GM23338 (cell line): ENCODE results near the gene PTPA. TPM values are rescaled to one million over a fixed set of nuclear protein-coding genes. Genes with fewer than 3 reads are reported as not detected.

Experiments used
- ATAC-seq: fragments of 200-7000 bp; cut with Tn5 transposase; 3 replicates; pipeline ENCODE4 v1.9.1; 2020
- DNase-seq: peaks from one replicate; pipeline ENCODE4 v3.0.0-alpha.2; 2015; ENCODE audit warnings: low spot score
- H2AFZ ChIP-seq: fragments of 200-600 bp; sonication (generic); 2 replicates; pipeline ENCODE4 v1.8.0; 2016; ENCODE audit warnings: antibody characterized with exemption, mild to moderate bottlenecking, moderate library complexity
- H3F3A ChIP-seq: fragments of 200-600 bp; sonication (generic); replicated peaks from 2 replicates; pipeline ENCODE4 v1.8.0; 2017; ENCODE audit warnings: antibody characterized with exemption, mixed run types, low read depth
- H3K27ac ChIP-seq: fragments of 200-600 bp; sonication (generic); 2 replicates; pipeline ENCODE4 v1.6.1; 2016; ENCODE audit warnings: low read depth
- H3K27me3 ChIP-seq: fragments of 200-600 bp; sonication (generic); 2 replicates; pipeline ENCODE4 v1.8.0; 2016; ENCODE audit warnings: mild to moderate bottlenecking, mixed run types, moderate library complexity; ENCODE audit not compliant: insufficient read depth
- H3K36me3 ChIP-seq: fragments of 200-600 bp; sonication (generic); 2 replicates; pipeline ENCODE4 v1.8.0; 2016; ENCODE audit warnings: mild to moderate bottlenecking; ENCODE audit not compliant: insufficient read depth
- H3K4me1 ChIP-seq: fragments of 200-600 bp; sonication (generic); 2 replicates; pipeline ENCODE4 v1.8.0; 2016; ENCODE audit warnings: mild to moderate bottlenecking, moderate library complexity; ENCODE audit not compliant: insufficient read depth
- H3K4me2 ChIP-seq: fragments of 200-600 bp; sonication (generic); 2 replicates; pipeline ENCODE4 v1.7.1; 2017; ENCODE audit warnings: mixed run types
- H3K4me3 ChIP-seq: fragments of 200-600 bp; sonication (generic); 2 replicates; pipeline ENCODE4 v1.6.1; 2016; ENCODE audit warnings: mixed run types
- H3K79me2 ChIP-seq: fragments of 200-600 bp; sonication (generic); replicated peaks from 2 replicates; pipeline ENCODE4 v1.8.0; 2017; ENCODE audit warnings: mild to moderate bottlenecking; ENCODE audit not compliant: insufficient read depth
- H3K9me2 ChIP-seq: fragments of 200-600 bp; sonication (generic); 2 replicates; pipeline ENCODE4 v1.8.0; 2017; ENCODE audit not compliant: insufficient read depth
- H4K20me1 ChIP-seq: fragments of 200-600 bp; sonication (generic); replicated peaks from 2 replicates; pipeline ENCODE4 v1.8.0; 2017; ENCODE audit warnings: mild to moderate bottlenecking; ENCODE audit not compliant: insufficient read depth
- H3K27ac Mint-ChIP-seq: 2 replicates; pipeline ENCODE4 v1.8.0; 2020; ENCODE audit warnings: inconsistent platforms, mild to moderate bottlenecking, moderate library complexity, mixed read lengths
- H3K27me3 Mint-ChIP-seq: 3 replicates; pipeline ENCODE4 v1.8.0; 2022; ENCODE audit warnings: low read depth, mild to moderate bottlenecking, moderate library complexity, mixed read lengths, inconsistent platforms; ENCODE audit not compliant: insufficient read depth, poor library complexity
- H3K36me3 Mint-ChIP-seq: 3 replicates; pipeline ENCODE4 v1.8.0; 2021; ENCODE audit warnings: low read depth, mild to moderate bottlenecking, inconsistent platforms, moderate library complexity, mixed read lengths
- H3K4me1 Mint-ChIP-seq: 3 replicates; pipeline ENCODE4 v1.8.0; 2020; ENCODE audit warnings: mild to moderate bottlenecking, inconsistent platforms, mixed read lengths
- H3K4me3 Mint-ChIP-seq: 3 replicates; pipeline ENCODE4 v1.8.0; 2021; ENCODE audit warnings: moderate library complexity, mild to moderate bottlenecking, inconsistent platforms, mixed read lengths
- H3K9me3 Mint-ChIP-seq: 3 replicates; pipeline ENCODE4 v1.8.0; 2020; ENCODE audit warnings: moderate library complexity, mild to moderate bottlenecking, inconsistent platforms, mixed read lengths
- CREB1 ChIP-seq: fragments of 250-450 bp; sonication (Bioruptor Pico); IDR thresholded peaks from 2 replicates; pipeline ENCODE4 v1.5.0; 2020; ENCODE audit warnings: low read depth, mild to moderate bottlenecking, moderate library complexity
- ETS1 ChIP-seq: IDR thresholded peaks from 2 replicates; pipeline ENCODE4 v1.6.1; 2016; ENCODE audit warnings: antibody characterized with exemption
- EZH2phosphoT487 ChIP-seq: fragments of 200-600 bp; sonication (generic); IDR thresholded peaks from one replicate; pipeline ENCODE4 v1.8.1; 2018; ENCODE audit warnings: antibody characterized with exemption; ENCODE audit not compliant: unreplicated experiment
- JUNB ChIP-seq: IDR thresholded peaks from one replicate; pipeline ENCODE4 v1.6.1; 2016; ENCODE audit warnings: antibody characterized with exemption; ENCODE audit not compliant: unreplicated experiment
- NANOG ChIP-seq: IDR thresholded peaks from 2 replicates; pipeline ENCODE4 v1.6.1; 2016; ENCODE audit warnings: antibody characterized with exemption, borderline replicate concordance
- POLR2AphosphoS5 ChIP-seq: IDR thresholded peaks from 2 replicates; pipeline ENCODE4 v1.6.1; 2016; ENCODE audit warnings: antibody characterized with exemption, low read depth
- ZNF114 ChIP-seq: fragments of 250-450 bp; sonication (Bioruptor Pico); IDR thresholded peaks from 2 replicates; pipeline ENCODE4 v1.5.0; 2020; ENCODE audit warnings: mild to moderate bottlenecking, moderate library complexity
- ZNF331 ChIP-seq: fragments of 250-450 bp; sonication (Bioruptor Pico); IDR thresholded peaks from 2 replicates; pipeline ENCODE4 v1.5.0; 2020; ENCODE audit warnings: low read depth, mild to moderate bottlenecking, moderate library complexity
- ZNF462 ChIP-seq: fragments of 250-450 bp; sonication (Bioruptor Pico); IDR thresholded peaks from 2 replicates; pipeline ENCODE4 v1.5.0; 2020; ENCODE audit warnings: mild to moderate bottlenecking, moderate library complexity
- polyA plus RNA-seq: library from polyadenylated mRNA; unstranded; fragments of >200 nt; fragmentation: Nextera tagmentation; extraction: Ambion mirVana; gene quantifications from 2 replicates; pipeline ENCODE4 v1.2.1, GENCODE V29; 2016
- total RNA-seq: library from RNA; depleted of rRNA; stranded (reverse); fragments of >200 nt; shearing (Covaris generic); gene quantifications from 2 replicates; pipeline ENCODE4 v1.2.3, GENCODE V29; 2014

The PTPA gene
- total and polyA plus RNA-seq, 2 experiments from 2014 or later = 53.9 to 122 TPM

DNA sequence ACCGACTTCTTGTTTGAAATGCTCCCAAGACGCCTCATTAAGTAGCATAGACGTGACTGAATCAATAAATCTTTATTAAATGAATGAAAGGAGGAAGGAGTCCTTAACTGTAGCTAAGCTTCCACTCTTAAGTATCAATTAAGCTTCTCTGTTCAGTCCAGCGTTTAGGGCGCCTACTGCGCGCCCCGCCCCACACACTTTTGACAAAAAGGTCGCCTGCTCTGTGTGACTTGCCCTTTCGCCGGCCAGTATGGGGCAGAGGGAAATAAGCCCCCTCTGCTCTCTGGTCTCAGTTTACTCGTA lies 31.0 kb upstream of the PTPA start (continued):
- TF ChIP-seq ZNF462 = no peak

DNA sequence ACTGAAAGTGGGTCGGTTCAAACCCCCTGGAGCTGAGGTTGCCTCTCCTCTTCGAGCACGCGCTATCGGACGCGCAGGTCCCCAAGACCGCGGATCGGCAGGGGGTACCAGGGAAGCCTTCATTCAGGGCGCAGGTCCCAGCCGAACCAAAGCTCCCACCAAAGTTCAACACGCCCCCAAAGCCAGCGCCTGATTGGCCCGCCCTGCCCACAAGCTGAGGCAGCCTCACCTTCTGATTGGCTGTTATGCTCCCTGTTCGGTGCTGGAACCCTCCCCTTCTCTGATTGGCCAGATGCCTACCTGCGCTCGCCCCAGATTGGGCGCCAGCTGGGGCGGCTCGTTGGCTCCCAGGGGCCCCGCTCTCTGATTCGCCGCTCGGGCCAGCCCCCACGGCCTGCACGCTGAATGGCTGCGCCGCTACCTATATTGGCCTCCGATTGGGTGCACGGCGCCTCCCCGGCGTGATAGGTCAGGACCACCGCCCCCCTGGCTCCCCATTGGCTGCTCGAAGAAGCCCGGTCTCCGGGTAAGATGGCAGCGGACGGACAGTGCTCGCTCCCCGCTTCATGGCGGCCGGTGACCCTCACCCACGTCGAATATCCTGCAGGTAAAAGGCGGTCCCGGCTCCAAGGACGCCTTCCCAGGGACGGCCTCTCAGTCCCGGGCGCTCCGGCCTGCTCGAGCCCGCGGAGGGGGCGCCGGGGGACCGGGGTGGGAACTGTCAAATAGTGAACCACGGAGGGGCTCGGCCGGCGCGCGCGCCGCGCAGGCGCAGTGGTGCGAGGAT lies 30.4 kb upstream of the PTPA start, which contains the start of gene DOLPP1:
Gene DOLPP1, plus strand, starts transcription at position 511 of the 787 bp plus-strand sequence. Its CDS starts 21 bp downstream, at position 532.
- Histone ChIP-seq H3K4me3 (peak within 1 kb of the TSS; percentile 85), H2AFZ (peak within 1 kb of the TSS; percentile 96), H3K4me2 (peak within 1 kb of the TSS; percentile 96), H3K79me2 (peaks cover 30% of the 10 kb centered on the region), H3K4me1 (peaks cover 5% of the 10 kb centered on the region; the same call in 1 of the 2 replicates), H3F3A (0 out of 2 replicates have a peak, but pooled peaks cover 4% of the 10 kb centered on the region), H3K36me3 (no peaks in the 10 kb centered on the region), H3K27me3 (no peaks in the 10 kb centered on the region), H3K27ac (0 out of 2 replicates have a peak within 1 kb of the TSS, but pooled peaks have one; percentile 29), H3K9me2 (no peaks in the 10 kb centered on the region), H4K20me1 (no peaks in the 10 kb centered on the region; the same call in 1 of the 2 replicates)
- DNase-seq (peak; percentile 99), ATAC-seq (peak; percentile 96)
- peaks cover 3% of the 10 kb centered on the region for H3K4me1 Mint-ChIP-seq
- peaks cover 3% of the 10 kb centered on the region for H3K36me3 Mint-ChIP-seq
- H3K4me3 Mint-ChIP-seq = peak within 1 kb of the TSS; percentile 99
- H3K27ac Mint-ChIP-seq = peak within 1 kb of the TSS; percentile 95
- TF ChIP-seq JUNB (no peak), EZH2phosphoT487 (no peak), CREB1 (CRISPR knock-in tag) (peak; percentile 78), ZNF331 (CRISPR knock-in tag) (no peak), ETS1 (peak; percentile 27; the same call in 1 of the 2 replicates), POLR2AphosphoS5 (peak; percentile 61), ZNF114 (CRISPR knock-in tag) (peak; percentile 98), NANOG (no peak)
- peaks cover 16% of the 10 kb centered on the region for H3K27me3 Mint-ChIP-seq
- H3K9me3 Mint-ChIP-seq = no peaks in the 10 kb centered on the region
